Muscle of arm (tissue), 12 donors: Measurements from ENCODE around the gene GTPBP1. TPM values are rescaled to one million over a fixed set of nuclear protein-coding genes. Genes with fewer than 3 reads are reported as not detected.

Experiments used
- DNase-seq: peaks from one replicate; pipeline ENCODE4 v3.0.0-alpha.2; 2013
- polyA plus RNA-seq, 12 donors: library from polyadenylated mRNA; unstranded; fragments of 120-200 nt; gene quantifications; one replicate each; pipeline ENCODE4 v1.2.1, GENCODE V29; 2013; ENCODE audit not compliant: insufficient read length in 12 of 12

GTPBP1 gene
- polyA plus RNA-seq, 12 donors: 26.1 to 46.2 (median 35.0) TPM; not detected in 1

DNA sequence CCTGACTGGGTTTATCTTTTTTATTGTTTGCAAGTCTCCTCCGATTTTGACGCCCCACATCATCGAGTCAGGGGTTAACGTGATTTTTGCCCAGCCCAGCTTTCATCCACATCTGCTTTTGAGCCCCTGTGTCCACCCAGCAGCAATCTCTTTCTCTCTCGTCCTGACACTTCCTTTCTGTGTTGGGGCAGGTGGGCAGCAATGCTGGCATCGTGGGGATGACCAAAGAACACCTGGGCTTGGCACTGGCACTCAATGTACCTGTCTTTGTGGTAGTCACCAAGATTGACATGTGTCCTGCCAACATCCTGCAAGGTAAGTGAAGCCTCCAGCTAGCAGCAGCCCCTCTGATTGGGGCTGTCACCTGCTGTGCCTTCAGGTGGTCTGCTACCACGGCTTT, 15.8 kb downstream of the GTPBP1 start:
- DNase-seq: no peak

DNA sequence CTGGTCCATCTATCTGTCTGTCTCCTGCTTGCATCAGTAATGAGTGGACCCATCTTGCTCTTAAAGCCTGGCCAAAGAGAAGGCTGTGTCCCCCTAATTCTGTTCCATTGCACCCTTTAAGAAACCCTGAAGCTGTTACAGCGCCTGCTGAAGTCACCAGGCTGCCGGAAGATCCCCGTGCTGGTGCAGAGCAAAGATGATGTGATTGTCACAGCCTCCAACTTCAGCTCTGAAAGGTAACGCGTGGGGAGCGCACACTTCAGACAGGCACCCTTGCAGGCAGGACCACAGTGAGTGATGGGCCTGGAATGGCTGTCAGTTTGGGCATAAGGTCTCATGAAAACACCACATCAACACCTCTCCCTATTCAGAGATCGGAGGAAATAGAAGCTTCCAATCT, 18.4 kb downstream of the GTPBP1 start:
- DNase-seq: no peak

DNA sequence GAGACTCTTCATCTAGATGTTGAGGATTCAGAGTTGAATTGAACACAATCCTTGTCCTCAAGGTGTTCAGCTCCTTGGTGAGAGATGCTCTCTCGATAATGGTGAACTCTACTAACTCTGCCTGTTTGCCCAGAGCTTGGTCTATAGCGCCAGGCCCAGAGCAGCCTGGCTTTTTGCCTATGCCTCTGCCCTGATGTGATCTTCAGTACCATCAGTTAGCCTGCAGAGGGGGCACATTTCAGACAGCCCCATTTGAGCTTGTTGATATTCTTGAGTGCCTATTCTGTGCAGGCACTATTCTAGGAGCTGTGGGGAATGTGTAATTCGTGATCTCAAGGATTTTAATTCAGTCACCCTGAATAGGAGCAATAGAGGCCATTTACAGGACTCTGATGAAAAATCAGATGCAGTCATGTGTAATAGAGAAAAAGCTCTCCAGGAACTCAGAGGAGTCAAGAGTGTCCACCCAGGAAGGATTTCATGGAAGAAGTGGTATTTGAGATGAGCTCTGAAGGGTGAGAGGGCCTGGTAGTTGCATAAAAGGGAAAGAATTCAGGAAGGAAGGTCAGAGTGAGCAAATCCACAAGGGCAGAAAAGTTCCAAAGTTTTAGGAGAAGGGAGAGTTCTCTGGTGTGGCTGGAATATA, 19.3 kb downstream of the GTPBP1 start:
- no peak for DNase-seq

DNA sequence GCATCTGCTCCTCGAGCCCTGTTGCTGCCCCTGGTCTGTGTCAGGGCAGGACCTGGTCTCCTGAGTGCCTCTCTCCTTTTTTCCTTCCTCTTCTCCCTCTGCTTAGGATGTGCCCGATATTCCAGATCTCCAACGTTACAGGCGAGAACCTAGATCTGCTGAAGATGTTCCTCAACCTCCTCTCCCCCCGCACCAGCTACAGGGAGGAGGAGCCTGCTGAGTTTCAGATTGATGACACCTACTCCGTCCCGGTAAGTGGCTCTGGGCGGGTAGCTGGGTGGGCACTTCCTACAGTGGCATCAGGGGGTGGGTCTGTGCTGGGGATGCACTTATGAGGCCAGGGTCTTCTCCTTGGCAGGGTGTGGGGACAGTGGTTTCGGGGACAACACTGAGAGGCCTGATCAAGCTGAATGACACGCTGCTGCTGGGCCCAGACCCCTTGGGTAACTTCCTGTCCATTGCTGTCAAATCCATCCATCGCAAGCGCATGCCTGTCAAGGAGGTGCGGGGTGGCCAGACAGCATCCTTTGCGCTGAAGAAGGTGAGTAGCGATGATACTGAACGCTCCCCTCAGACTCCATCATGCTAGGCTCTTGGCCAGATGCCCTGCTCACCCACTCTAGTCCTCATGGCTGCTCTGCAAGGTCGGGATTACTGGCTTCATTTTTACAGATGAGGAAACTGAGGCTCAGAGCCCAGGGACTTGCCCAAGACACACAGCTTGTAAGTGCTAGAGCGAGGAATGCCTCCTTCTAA, 20.3 kb downstream of the GTPBP1 start:
- DNase-seq: no peak

DNA sequence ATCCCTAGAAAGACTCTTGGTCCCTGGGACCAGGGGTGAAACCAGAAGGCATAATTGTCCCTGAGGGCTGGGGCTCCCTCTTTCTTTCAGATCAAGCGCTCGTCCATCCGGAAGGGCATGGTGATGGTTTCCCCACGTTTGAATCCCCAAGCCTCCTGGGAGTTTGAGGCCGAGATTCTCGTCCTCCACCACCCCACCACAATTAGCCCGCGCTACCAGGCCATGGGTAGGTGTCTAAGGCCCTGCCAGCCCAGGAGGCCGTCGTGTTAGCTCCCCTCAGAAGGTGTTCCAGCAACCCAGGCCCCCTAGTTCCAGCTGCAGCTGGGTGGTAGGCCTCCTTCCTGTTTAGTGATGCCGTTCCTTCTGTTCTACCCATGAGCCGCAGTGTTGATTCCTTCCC, 21.4 kb downstream of the GTPBP1 start:
- DNase-seq: no peak

DNA sequence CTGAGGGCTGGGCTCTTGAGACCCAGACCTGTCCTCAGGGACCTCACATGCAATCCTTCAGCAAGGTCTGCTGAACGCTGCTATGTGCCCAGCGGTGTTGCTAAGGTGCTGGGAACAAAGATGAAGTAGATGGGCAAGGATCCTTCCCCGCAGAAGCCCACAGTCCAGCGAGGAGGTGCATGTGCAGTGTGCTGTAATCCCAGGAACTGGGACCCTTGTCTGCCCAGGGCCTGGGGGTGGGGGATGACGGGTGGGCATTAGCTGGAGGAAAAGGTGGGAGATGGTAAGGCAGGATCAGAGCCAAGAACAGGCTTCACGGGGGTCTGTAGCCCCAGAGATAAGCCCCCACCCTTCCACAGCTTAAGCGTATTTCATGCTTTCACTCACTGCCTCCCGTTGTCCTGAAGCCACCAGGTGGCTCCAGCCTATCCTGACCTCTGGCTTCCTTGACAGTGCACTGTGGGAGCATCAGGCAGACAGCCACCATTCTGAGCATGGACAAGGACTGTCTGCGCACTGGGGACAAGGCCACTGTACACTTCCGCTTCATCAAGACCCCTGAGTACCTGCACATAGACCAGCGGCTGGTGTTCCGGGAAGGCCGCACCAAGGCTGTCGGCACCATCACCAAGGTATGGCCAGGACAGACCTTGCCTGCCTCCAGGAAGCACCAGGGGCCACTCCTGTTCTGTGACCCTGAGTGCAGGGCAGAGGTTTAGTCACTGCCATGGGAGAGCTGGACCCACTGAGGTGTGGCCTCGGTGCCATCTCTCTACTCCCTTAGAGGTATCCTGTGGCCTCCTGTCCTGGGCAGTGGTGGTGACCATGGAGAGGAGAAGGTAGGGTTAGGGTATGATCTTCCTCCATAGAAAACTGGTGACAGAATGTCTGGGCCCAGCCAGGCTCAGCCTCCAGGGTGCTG, 22.0 kb downstream of the GTPBP1 start:
- no peak for DNase-seq

DNA sequence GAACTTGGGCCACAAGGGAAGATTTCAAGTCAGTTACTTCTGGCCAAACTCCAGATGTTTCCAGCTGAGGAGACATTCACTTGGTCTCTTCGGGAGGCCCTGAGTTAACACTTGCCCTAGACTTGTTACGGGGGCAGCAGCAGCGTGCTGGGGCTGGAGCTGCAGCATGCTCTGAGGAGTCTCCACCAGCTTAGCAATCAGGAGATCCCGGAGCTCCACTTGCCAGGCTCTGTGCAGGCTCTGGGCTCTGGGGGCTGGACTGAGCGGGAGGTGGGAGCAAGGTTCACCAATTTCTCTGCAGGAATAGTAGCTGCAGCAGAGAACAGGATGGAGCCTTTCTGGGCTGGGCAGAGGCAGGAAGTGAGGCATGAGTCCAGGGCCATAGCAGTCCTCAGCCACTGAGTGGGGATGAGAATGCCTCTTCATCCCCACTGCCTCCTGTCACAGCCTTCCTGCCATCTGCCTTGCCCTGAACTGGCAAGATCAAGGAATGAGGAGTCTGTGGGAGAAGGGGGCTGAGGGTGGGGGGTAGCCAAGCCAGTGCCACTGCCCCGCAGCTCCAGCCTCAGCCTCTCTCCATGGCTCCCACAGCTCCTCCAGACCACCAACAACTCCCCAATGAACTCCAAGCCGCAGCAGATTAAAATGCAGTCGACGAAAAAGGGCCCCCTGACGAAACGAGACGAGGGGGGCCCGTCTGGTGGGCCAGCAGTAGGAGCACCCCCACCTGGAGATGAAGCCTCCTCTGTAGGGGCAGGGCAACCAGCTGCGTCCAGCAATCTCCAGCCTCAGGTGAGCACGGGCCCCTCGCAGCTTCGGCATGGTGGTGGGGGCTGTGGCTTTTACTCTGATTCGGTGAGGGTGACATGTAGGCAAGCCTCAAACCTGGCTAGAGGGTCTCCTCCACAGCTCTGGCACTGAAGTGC, 23.4 kb downstream of the GTPBP1 start:
- no peak for DNase-seq

DNA sequence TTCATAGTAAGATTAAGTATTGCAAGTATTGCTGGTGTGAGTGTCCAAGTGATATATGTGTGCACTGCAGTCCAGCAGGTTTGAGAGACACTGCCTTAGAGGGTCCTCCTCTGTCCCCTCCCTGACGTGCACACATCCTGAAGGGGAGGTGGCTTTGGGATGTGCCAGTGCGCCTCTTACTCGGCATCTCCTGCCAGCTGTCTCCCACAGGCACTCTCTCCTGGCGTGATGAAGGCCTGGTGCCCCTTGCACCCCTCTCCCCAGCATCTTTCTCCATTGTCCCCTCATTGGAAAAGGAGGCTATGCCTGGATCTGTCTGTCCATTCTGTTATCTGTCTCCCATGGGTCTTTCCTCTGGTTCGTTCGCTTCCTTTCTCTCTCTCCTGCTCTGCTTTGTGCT, 24.2 kb downstream of the GTPBP1 start:
- no peak for DNase-seq

DNA sequence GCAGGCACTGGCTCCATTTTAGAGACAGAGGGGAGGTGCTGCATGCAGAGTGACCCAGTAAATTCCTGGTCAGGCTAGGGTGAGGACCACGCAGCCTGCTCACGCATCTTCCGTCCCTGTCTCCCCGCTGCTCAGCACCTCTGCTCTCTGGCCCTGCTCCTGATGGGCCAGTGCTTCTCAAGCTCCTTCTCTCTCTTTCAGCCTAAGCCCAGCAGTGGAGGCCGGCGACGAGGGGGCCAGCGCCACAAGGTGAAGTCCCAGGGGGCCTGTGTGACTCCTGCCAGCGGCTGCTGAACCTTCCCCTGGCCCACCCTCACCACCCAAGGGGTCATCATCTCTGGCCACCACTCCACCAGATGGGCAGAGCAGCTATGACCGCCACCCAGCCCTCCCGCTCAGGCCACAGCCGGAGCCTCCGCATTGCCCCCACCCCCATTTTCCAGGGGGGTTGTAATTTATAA, 24.7 kb downstream of the GTPBP1 start:
- no peak for DNase-seq

DNA sequence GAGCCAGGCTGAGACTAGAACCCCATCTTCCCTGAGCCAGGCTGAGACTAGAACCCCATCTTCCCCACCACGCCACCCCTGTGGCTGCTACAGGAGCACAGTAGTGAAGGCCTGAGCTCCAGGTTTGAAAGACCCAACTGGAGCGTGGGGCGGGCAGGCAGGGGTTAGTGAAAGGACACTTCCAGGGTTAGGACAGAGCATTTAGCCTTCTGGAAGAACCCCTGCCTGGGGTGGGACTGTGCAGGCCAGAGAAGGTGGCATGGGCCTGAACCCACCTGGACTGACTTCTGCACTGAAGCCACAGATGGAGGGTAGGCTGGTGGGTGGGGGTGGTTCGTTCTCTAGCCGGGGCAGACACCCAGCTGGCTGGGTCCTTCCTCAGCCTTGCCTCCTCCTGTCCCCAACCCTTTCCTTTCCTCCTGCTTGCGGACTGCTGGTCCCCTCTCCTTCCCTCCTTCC, 26.0 kb downstream of the GTPBP1 start:
- DNase-seq: no peak

DNA sequence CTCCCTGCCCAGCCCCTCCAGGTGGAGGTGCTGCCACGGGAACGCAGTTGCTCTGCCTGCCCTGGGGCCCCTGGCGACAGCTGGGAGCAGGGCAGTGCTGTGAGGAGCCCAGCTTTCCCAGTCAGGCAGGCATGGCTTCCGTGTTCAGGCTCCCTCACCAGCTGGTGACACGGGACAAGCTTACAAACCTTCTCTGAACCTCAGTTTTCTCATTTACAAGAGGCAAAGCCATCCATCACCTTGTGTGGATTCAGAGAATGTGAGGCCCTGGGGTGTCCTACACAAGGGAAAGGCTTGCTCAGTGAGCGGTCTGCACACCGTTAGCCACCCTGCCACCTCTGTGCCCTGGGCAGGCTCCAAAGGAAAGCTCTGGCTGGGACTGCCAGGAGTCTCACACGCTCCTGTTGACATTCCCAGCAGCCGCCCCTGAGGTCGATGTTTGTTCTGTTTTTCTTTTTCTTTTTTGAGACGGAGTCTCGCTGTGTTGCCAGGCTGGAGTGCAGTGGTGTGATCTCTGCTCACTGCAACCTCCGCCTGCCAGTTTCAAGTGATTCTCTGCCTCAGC, 26.6 kb downstream of the GTPBP1 start:
- DNase-seq: no peak

DNA sequence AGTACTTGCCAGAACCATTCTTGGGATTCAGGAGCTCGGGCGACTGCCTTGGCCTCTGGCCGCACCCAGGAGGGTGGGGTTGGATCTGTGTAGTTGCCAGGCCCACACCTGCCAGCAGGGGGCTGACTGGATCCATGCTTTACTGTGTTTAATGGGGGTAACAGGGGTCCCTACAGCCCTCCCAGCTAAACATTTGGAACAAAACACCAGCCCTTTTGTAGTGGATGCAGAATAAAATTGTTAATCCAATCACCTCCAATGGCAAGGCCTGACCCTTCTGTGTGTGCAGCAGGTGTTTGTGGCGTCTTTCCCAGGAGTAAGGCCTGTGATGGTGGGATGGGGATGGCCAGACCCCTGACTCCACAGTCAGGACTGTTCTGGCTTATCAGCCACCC, 27.6 kb downstream of the GTPBP1 start:
- no peak for DNase-seq

DNA sequence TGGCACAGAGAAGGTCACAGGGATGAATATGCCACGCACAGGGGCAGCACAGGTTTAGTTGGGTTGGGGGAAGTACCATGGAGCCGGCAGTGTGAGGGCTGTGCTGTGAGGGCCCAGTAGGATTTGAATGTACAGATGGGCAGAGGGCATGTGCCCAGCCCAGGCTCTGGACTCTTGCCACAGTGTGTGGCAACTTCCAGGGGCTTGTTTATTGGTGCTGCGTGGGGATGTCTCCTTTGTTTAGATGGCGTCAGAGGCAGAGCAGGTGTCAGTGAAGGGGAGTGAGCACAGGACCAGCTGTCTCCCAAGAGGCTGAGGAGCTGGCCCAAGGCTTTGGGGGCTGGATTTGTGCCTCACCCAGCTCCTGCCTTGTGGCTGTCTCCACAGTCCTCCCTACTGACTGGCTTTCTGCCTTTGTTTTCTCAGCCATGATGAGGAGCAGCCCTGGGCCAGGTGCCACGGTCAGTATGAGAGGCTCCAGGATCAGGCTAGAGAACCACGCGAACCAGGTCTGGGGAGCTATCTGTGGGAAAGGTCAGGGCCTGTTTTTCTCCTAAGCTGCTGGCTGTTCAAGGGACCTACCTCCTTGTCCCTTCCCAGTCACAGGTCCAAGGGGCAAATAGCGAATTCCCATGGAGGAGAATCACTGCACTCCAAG, 28.1 kb downstream of the GTPBP1 start:
- DNase-seq: peak; percentile 39

DNA sequence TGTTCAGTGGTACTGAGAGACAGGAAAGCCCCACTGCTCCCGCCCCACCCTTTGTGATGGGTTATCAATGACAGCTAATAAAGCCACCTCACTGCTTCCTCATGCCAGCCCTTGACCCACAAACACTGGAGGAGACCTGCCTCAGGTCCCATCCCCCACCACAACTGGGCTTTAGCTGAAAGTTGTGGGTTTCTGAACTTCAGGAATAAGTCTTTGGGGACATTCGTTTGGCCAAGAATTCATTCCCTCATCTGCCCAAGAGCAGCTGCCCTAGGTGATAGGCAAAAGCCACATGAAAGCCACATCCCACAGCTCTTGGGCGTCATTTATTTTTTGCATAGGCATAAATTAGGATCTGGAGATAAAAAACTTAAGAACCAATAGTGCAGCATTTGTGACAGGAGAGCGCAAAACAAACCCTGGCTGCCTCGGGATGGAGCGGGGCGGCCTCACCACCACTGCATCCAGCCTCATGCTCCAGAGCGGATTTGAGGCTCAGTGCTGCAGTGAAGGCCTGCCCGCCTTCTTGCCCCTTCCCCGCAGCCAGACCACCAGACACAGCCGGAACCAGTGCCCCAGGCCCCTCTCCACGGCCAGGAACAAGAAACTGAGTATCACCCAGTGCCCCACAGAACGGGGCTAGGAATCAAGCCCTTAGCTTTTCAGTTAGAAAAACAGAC, 28.8 kb downstream of the GTPBP1 start:
- DNase-seq: no peak

DNA sequence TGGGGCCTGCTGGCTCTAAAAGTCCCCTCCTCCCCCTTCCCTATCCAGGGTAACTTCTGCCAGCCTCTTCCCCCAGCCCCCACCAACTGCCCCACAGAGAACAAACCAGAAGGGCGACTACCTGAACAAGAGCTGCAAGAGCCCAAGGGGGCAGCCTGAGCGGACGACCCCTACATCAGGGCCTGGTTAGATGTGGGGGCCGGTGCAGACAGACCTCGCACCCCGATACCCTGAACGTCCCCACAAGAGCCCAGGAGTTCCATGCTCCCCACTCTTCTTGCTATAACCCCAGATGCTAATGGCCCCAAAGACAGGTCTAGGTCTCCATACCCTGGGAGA, 29.4 kb downstream of the GTPBP1 start:
- no peak for DNase-seq

DNA sequence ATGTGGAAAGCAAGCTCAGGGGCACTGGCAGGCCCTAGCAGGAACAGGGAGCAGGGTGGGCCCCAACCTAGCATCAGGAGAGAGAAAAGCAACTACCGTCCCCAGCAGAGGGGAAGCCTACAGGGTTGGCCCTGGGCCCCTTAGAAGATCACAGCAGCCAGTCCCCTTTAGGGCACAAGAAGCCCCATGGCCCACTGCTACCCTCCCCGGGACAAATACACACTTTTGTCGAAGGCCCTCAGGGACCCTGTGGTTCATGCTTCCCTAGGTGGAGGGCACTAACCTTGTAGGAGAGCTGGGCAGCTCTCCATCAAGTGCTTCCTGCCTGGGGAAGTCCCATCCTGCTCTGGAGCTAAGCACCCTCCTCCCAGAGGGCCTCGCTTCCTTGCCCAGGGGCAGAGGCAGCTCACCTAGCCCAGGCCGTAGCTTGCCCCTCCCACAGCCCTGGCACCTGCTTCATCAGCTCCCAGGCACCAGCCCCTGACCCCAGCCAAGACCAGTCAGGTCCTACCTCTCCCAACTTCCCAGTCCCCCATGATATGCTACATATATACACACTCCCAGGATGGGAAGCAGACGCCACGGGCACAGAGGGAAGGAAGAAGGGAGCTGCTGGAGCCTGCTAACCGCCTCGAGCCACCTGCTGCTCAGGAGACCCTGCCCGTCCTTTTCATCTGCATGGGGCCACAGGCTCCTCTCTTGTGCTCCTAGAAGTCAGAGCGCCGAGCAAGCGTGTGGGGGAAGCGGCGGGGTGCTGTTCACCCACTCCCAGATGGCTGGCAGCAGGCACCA, 29.9 kb downstream of the GTPBP1 start:
- no peak for DNase-seq

DNA sequence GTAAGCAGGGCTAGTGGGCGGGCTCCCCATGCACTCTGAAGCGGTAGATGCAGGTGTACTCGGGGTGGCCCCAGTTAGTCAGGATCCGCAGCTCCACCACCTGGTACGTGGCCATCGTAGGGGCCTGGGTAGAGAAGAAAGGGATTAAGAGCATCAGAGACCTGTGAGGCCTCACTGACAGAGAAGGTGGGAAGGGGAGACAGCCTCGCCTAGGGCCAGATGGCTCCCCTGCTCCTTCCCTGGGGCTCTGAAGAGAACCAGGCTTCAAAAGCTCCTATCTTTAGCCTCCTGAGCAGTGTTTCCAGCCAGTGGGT, 30.5 kb downstream of the GTPBP1 start:
- no peak for DNase-seq

DNA sequence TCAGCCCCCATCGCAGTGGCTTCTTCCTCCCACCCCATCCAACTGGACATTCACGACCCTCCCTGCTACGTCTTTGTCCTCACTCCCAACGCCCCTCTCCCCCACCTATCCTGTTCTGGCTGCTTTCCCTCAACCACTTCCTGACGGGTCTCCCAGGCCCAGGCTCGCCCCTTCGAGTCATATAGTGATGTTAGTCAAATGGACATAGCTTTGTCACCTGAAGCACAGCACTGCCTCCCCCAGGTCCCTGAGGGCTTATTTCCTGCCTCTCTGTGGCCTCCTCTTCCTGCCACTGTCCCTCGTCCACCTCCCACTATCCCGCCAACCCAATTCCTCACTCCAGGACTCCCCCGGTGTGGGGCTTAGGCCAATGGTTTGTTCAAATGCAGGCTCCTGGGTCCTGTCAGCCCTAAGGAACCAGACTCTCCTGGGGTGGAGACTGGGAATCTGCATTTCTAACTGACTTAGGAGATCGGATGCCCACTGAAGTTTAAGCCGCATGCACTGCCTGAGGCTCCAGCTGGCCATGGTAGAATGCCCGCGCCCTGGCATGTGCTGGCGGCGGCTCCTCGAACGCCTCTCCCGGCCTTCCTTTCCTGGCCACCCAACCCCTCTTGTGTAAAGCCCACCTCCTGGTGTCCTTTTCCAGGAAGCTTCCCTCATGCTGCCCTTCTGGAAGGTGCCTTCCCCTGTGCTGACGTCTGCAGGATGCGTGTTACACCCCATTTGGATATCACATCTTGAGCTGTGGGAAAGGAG, 31.7 kb downstream of the GTPBP1 start:
- DNase-seq: no peak
